Naive thymus-derived CD4-positive, alpha-beta T cell (primary cell): Measurements from ENCODE around the gene OR52E1. TPM values are rescaled to one million over a fixed set of nuclear protein-coding genes. Genes with fewer than 3 reads are reported as not detected.

ENCODE experiments used
- ATAC-seq: fragments of 150-1000 bp; cut with Tn5 transposase; 2 replicates; pipeline ENCODE4 v1.10.0; 2021; ENCODE audit warnings: mild to moderate bottlenecking, moderate library complexity
- CTCF ChIA-PET: fragments of 350-600 bp; sonication (Branson Sonifier 250); formaldehyde crosslinking; loops from one replicate; lab custom pipeline; 2021; ENCODE audit warnings: antibody characterized with exemption; lab: Charles Lee
- POLR2A ChIA-PET: fragments of 350-600 bp; sonication (Branson Sonifier 250); formaldehyde crosslinking; loops from one replicate; lab custom pipeline; 2021; ENCODE audit warnings: antibody characterized with exemption, inconsistent platforms; lab: Charles Lee
- DNase-seq, 9 donors: peaks; one replicate each; pipeline versions ENCODE4 v3.0.0 to v3.0.0-alpha.2; 2020 to 2022; ENCODE audit warnings: mixed read lengths in 1 of 9
- H3K27ac ChIP-seq: one replicate; pipeline ENCODE4 v1.7.0; 2013; ENCODE audit warnings: mild to moderate bottlenecking, low read depth, low read length, moderate library complexity
- H3K27me3 ChIP-seq, 2 donors: one replicate each; pipeline ENCODE4 v1.7.0; 2013; ENCODE audit warnings: low read length in 2 of 2, mild to moderate bottlenecking in 2 of 2, moderate library complexity in 2 of 2; ENCODE audit not compliant: control insufficient read depth in 2 of 2, insufficient read depth in 2 of 2
- H3K36me3 ChIP-seq, 3 experiments: 1 replicate in 2 of 3; 2 replicates in 1 of 3; pipeline ENCODE4 v1.7.0; 2013; ENCODE audit warnings: low read length in 3 of 3, mild to moderate bottlenecking in 3 of 3, moderate library complexity in 1 of 3; ENCODE audit not compliant: insufficient read depth in 3 of 3, control insufficient read depth in 2 of 3
- H3K4me1 ChIP-seq, 2 donors: one replicate each; pipeline ENCODE4 v1.7.0; 2013; ENCODE audit warnings: low read length in 2 of 2, mild to moderate bottlenecking in 2 of 2, moderate library complexity in 1 of 2; ENCODE audit not compliant: control insufficient read depth in 2 of 2, insufficient read depth in 2 of 2
- H3K4me3 ChIP-seq: 2 replicates; pipeline ENCODE4 v1.7.0; 2013; ENCODE audit warnings: mild to moderate bottlenecking, low read length
- H3K9me3 ChIP-seq, 3 experiments: 1 replicate in 2 of 3; 2 replicates in 1 of 3; pipeline ENCODE4 v1.7.0; 2013; ENCODE audit warnings: low read length in 3 of 3; ENCODE audit not compliant: control insufficient read depth in 2 of 3
- H3K27ac Mint-ChIP-seq, 9 donors: one replicate each; pipeline ENCODE4 v1.8.0; 2020 to 2022; ENCODE audit warnings: mixed read lengths in 9 of 9, mild to moderate bottlenecking in 8 of 9, moderate library complexity in 5 of 9, inconsistent platforms in 2 of 9
- H3K27me3 Mint-ChIP-seq, 5 donors: one replicate each; pipeline ENCODE4 v1.8.0; 2021 to 2022; ENCODE audit warnings: mixed read lengths in 5 of 5, mild to moderate bottlenecking in 1 of 5
- H3K36me3 Mint-ChIP-seq, 5 donors: one replicate each; pipeline ENCODE4 v1.8.0; 2020 to 2022; ENCODE audit warnings: mixed read lengths in 5 of 5, mild to moderate bottlenecking in 3 of 5, inconsistent platforms in 1 of 5
- H3K4me1 Mint-ChIP-seq, 7 donors: one replicate each; pipeline ENCODE4 v1.8.0; 2020 to 2022; ENCODE audit warnings: mixed read lengths in 7 of 7, mild to moderate bottlenecking in 3 of 7, inconsistent platforms in 1 of 7
- H3K4me3 Mint-ChIP-seq, 10 donors: one replicate each; pipeline ENCODE4 v1.8.0; 2020 to 2022; ENCODE audit warnings: mild to moderate bottlenecking in 10 of 10, mixed read lengths in 10 of 10, moderate library complexity in 6 of 10, inconsistent platforms in 2 of 10
- H3K9me3 Mint-ChIP-seq, 11 donors: one replicate each; pipeline ENCODE4 v1.8.0; 2020 to 2022; ENCODE audit warnings: mixed read lengths in 11 of 11, mild to moderate bottlenecking in 4 of 11, inconsistent platforms in 1 of 11, moderate library complexity in 1 of 11
- intact Hi-C, 2 donors: fragments of 100-400 bp; cut with micrococcal nuclease; formaldehyde crosslinking; loops; one replicate each; pipeline ENCODE4 v1.15.1; 2023
- polyA plus RNA-seq, 2 donors: library from polyadenylated mRNA; unstranded; fragments of 300-500 nt; fragmentation: Illumina TruSeq; gene quantifications; one replicate each; pipeline ENCODE4 v1.2.3, GENCODE V29; 2021
- total RNA-seq, 6 experiments: library from RNA in 5 of 6; stranded (reverse) in 5 of 6; gene quantifications; 1 replicate in 5 of 6; 2 replicates in 1 of 6; pipeline ENCODE4 v1.2.3 and lab custom pipeline; 2021 to 2026

OR52E1 gene
- total RNA-seq (not detected), polyA plus RNA-seq (not detected), total RNA-seq (lab: John Stamatoyannopoulos, UW) (not detected)

- ATAC-seq (no peak), DNase-seq (no peak)
- CTCF ChIA-PET: no interaction called here
- Mint-ChIP-seq H3K4me1 (no peaks in the 10 kb centered on the region), H3K4me3 (no peak within 1 kb of the TSS), H3K27me3 (peaks cover 0 to 14% (median 4%) of the 10 kb centered on the region in 5 donors), H3K36me3 (no peaks in the 10 kb centered on the region), H3K27ac (no peak within 1 kb of the TSS), H3K9me3 (peaks cover 0 to 4% (median 0%) of the 10 kb centered on the region in 11 donors)
- Histone ChIP-seq H3K27me3 (no peaks in the 10 kb centered on the region), H3K36me3 (no peaks in the 10 kb centered on the region), H3K27ac (no peak within 1 kb of the TSS), H3K4me1 (no peaks in the 10 kb centered on the region), H3K9me3 (no peaks in the 10 kb centered on the region), H3K4me3 (no peak within 1 kb of the TSS)
- POLR2A ChIA-PET: no interaction called here
- intact Hi-C loops: no loop called here
Measured at GRCh38 chr11:5069272-5069671, at the start of gene OR52E1. TSS of gene OR52E1 (plus strand) at chr11:5069572.

DNA sequence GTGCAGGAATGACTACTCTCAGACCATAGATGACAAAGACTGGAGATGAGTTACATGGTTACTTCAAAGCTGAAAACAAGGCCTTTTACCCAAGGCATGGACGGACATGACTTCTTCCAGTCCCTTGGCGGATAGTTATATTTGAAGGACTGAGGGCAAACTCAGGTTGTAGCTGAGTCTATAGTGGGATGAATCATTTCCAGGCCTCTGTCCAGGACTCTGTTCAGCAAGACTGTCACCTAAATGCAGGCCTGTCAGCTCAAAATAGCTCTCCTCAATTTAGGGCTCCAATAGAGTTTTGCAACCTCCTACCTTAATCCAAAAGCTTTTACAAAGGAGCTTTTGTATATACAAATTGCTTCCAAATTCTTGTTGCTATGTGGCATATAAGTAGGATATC lies 47.4 kb upstream of the OR52E1 start:
- no peak overlapping the region for H3K27ac Mint-ChIP-seq
- CTCF ChIA-PET: no interaction called here

GRCh38 chr11:5036669-5037068 lies 32.7 kb upstream of the OR52E1 start:
- Histone ChIP-seq H3K27ac (no peak overlapping the region), H3K27me3 (no peaks in the 10 kb centered on the region), H3K9me3 (no peaks in the 10 kb centered on the region), H3K36me3 (no peaks in the 10 kb centered on the region), H3K4me3 (no peak overlapping the region), H3K4me1 (no peaks in the 10 kb centered on the region)
- intact Hi-C loops: no loop called here
- DNase-seq (no peak), ATAC-seq (no peak)
- no peak overlapping the region for H3K4me3 Mint-ChIP-seq
- H3K27ac Mint-ChIP-seq: no peak overlapping the region
- H3K9me3 Mint-ChIP-seq: peaks cover 0 to 4% (median 0%) of the 10 kb centered on the region in 11 donors
- H3K4me1 Mint-ChIP-seq: no peaks in the 10 kb centered on the region
- peaks cover 0 to 6% (median 0%) of the 10 kb centered on the region in 5 donors for H3K27me3 Mint-ChIP-seq
- POLR2A ChIA-PET: no interaction called here
- no peaks in the 10 kb centered on the region for H3K36me3 Mint-ChIP-seq
- CTCF ChIA-PET: no interaction called here

More for the DNA sequence above, 47.4 kb upstream of the OR52E1 start:
- ATAC-seq (no peak), DNase-seq (no peak)
- no peak overlapping the region for H3K4me3 Mint-ChIP-seq
- H3K27me3 Mint-ChIP-seq: peaks cover 0 to 12% (median 0%) of the 10 kb centered on the region in 5 donors
- no peak overlapping the region for H3K27ac ChIP-seq
- no peaks in the 10 kb centered on the region for H3K4me1 Mint-ChIP-seq
- H3K36me3 ChIP-seq: no peaks in the 10 kb centered on the region
- intact Hi-C loops: no loop called here
- H3K9me3 ChIP-seq: peaks cover 0 to 18% (median 0%) of the 10 kb centered on the region in 3 experiments
- H3K4me1 ChIP-seq: no peaks in the 10 kb centered on the region
- peaks cover 0 to 4% (median 0%) of the 10 kb centered on the region in 5 donors for H3K36me3 Mint-ChIP-seq
- H3K4me3 ChIP-seq: no peak overlapping the region
- H3K9me3 Mint-ChIP-seq: peaks cover 11 to 49% (median 22%) of the 10 kb centered on the region in 11 donors
- POLR2A ChIA-PET: no interaction called here
- H3K27me3 ChIP-seq: no peaks in the 10 kb centered on the region

GRCh38 chr11:5037926-5038325 lies 31.4 kb upstream of the OR52E1 start:
- Mint-ChIP-seq H3K9me3 (peaks cover 0 to 7% (median 0%) of the 10 kb centered on the region in 11 donors), H3K4me3 (no peak overlapping the region), H3K36me3 (no peaks in the 10 kb centered on the region), H3K27me3 (peaks cover 0 to 6% (median 0%) of the 10 kb centered on the region in 5 donors), H3K4me1 (no peaks in the 10 kb centered on the region), H3K27ac (no peak overlapping the region)
- DNase-seq (no peak), ATAC-seq (no peak)
- intact Hi-C loops: no loop called here
- Histone ChIP-seq H3K4me3 (no peak overlapping the region), H3K9me3 (no peaks in the 10 kb centered on the region), H3K4me1 (no peaks in the 10 kb centered on the region), H3K27ac (no peak overlapping the region), H3K36me3 (no peaks in the 10 kb centered on the region), H3K27me3 (no peaks in the 10 kb centered on the region)
- ChIA-PET CTCF (no interaction called here), POLR2A (no interaction called here)

DNA sequence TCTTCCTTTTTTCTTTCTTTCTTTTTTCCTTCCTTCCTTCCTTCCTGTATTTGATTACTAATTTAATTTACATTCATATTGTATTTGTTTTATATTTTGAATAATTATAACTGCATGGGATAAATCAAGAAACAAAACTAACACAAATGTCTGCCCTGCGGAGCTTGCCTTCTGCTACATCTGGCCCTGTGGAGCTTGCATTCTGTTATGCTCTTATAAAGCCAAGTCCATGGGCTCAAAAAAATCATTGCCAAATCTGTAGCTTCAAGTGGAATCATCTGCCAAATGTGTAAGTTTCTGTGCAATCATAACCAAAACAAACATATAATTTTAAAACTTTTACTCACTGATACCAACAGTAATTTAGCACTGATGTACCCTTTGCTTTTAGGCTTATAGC lies 31.0 kb upstream of the OR52E1 start:
- Histone ChIP-seq H3K27ac (no peak overlapping the region), H3K36me3 (no peaks in the 10 kb centered on the region), H3K27me3 (no peaks in the 10 kb centered on the region), H3K4me1 (no peaks in the 10 kb centered on the region), H3K9me3 (no peaks in the 10 kb centered on the region), H3K4me3 (no peak overlapping the region)
- intact Hi-C loops: no loop called here
- POLR2A ChIA-PET: no interaction called here
- Mint-ChIP-seq H3K27me3 (peaks cover 0 to 6% (median 0%) of the 10 kb centered on the region in 5 donors), H3K9me3 (peaks cover 0 to 7% (median 0%) of the 10 kb centered on the region in 11 donors), H3K4me3 (no peak overlapping the region), H3K36me3 (no peaks in the 10 kb centered on the region), H3K4me1 (no peaks in the 10 kb centered on the region), H3K27ac (no peak overlapping the region)
- CTCF ChIA-PET: no interaction called here
- DNase-seq (no peak), ATAC-seq (no peak)

DNA sequence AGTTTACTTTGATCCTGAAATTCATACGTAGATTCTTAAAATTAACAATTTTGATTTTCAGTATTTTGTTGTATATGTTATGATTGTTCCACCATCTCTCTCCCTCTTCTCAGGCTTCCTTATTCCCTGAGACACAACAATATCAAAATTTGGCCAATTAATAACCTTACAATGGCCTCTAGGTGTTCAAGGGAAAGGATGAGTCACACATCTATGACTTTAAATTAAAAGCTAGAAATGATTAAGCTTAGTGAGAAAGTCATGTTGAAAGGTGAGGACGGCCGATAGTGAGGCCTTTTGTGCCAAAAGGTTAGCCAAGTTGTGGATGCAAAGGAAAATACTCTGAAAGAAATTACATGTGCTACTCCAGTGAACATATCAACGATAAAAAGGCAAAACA lies 28.5 kb upstream of the OR52E1 start:
- Mint-ChIP-seq H3K27me3 (peaks cover 0 to 6% (median 0%) of the 10 kb centered on the region in 5 donors), H3K4me1 (no peaks in the 10 kb centered on the region), H3K4me3 (no peak overlapping the region), H3K27ac (no peak overlapping the region), H3K36me3 (no peaks in the 10 kb centered on the region), H3K9me3 (peaks cover 0 to 7% (median 0%) of the 10 kb centered on the region in 11 donors)
- Histone ChIP-seq H3K4me3 (no peak overlapping the region), H3K4me1 (no peaks in the 10 kb centered on the region), H3K9me3 (no peaks in the 10 kb centered on the region), H3K36me3 (no peaks in the 10 kb centered on the region), H3K27ac (no peak overlapping the region), H3K27me3 (no peaks in the 10 kb centered on the region)
- POLR2A ChIA-PET: no interaction called here
- CTCF ChIA-PET: no interaction called here
- DNase-seq (no peak), ATAC-seq (no peak)
- intact Hi-C loops: no loop called here

GRCh38 chr11:5042091-5042490 lies 27.3 kb upstream of the OR52E1 start:
- Mint-ChIP-seq H3K4me3 (no peak overlapping the region), H3K36me3 (no peaks in the 10 kb centered on the region), H3K4me1 (no peaks in the 10 kb centered on the region), H3K27ac (no peak overlapping the region), H3K27me3 (peaks cover 0 to 6% (median 0%) of the 10 kb centered on the region in 5 donors), H3K9me3 (peaks cover 0 to 12% (median 0%) of the 10 kb centered on the region in 11 donors)
- Histone ChIP-seq H3K4me3 (no peak overlapping the region), H3K27ac (no peak overlapping the region), H3K27me3 (no peaks in the 10 kb centered on the region), H3K4me1 (no peaks in the 10 kb centered on the region), H3K9me3 (no peaks in the 10 kb centered on the region), H3K36me3 (no peaks in the 10 kb centered on the region)
- POLR2A ChIA-PET: no interaction called here
- ATAC-seq (no peak), DNase-seq (no peak)
- CTCF ChIA-PET: no interaction called here
- intact Hi-C loops: no loop called here
